A673 (cell line): Measurements from ENCODE around the gene NPC1. TPM values are rescaled to one million over a fixed set of nuclear protein-coding genes. Genes with fewer than 3 reads are reported as not detected.

ENCODE experiments used
- BruUV-seq: library from RNA; stranded (reverse); fragments of 400-500 nt; replicated peaks from 2 replicates; lab custom pipeline; 2021; lab: Mats Ljungman, UMichigan
- CTCF ChIA-PET: fragments of 300-600 bp; sonication (Branson Sonifier 250); formaldehyde crosslinking; loops from one replicate; lab custom pipeline; 2022; ENCODE audit warnings: antibody characterized with exemption; lab: Charles Lee
- POLR2A ChIA-PET: fragments of 300-600 bp; sonication (Branson Sonifier 250); formaldehyde crosslinking; loops from one replicate; lab custom pipeline; 2022; ENCODE audit warnings: antibody characterized with exemption; ENCODE audit not compliant: low non-redundant PET; lab: Charles Lee
- DNase-seq: peaks from one replicate; pipeline ENCODE4 v3.0.0-alpha.2; 2015; ENCODE audit warnings: low spot score
- H3K27ac ChIP-seq: fragments of 200-600 bp; sonication (generic); 2 replicates; pipeline ENCODE4 v1.5.1; 2016; ENCODE audit warnings: mixed run types, low read depth, mild to moderate bottlenecking, mixed read lengths, antibody characterized with exemption, low read length; ENCODE audit not compliant: poor library complexity, severe bottlenecking
- H3K27me3 ChIP-seq: fragments of 200-600 bp; sonication (generic); replicated peaks from 2 replicates; pipeline ENCODE4 v1.6.1; 2017; ENCODE audit warnings: mixed run types, low read depth, mild to moderate bottlenecking, mixed read lengths, antibody characterized with exemption, low read length; ENCODE audit not compliant: insufficient read depth, poor library complexity
- H3K36me3 ChIP-seq: fragments of 200-600 bp; sonication (generic); 2 replicates; pipeline ENCODE4 v1.6.1; 2016; ENCODE audit warnings: mixed run types, mild to moderate bottlenecking, mixed read lengths, antibody characterized with exemption, low read length; ENCODE audit not compliant: insufficient read depth, poor library complexity, severe bottlenecking
- H3K4me1 ChIP-seq: fragments of 200-600 bp; sonication (generic); 2 replicates; pipeline ENCODE4 v1.6.1; 2017; ENCODE audit warnings: mixed run types, mild to moderate bottlenecking, mixed read lengths, antibody characterized with exemption, low read length; ENCODE audit not compliant: insufficient read depth, poor library complexity, severe bottlenecking
- H3K4me3 ChIP-seq: fragments of 200-600 bp; sonication (generic); 2 replicates; pipeline ENCODE4 v1.5.1; 2016; ENCODE audit warnings: low read depth, mixed run types, mild to moderate bottlenecking, mixed read lengths, low read length; ENCODE audit not compliant: poor library complexity, severe bottlenecking
- H3K9me3 ChIP-seq: fragments of 200-600 bp; sonication (generic); 2 replicates; pipeline ENCODE4 v1.6.1; 2016; ENCODE audit warnings: mixed run types, low read depth, mild to moderate bottlenecking, mixed read lengths, antibody characterized with exemption, low read length; ENCODE audit not compliant: poor library complexity, severe bottlenecking
- EZH2 ChIP-seq: fragments of 200-600 bp; sonication (generic); IDR thresholded peaks from 2 replicates; pipeline ENCODE4 v1.6.1; 2017; ENCODE audit warnings: borderline replicate concordance, low read depth, mild to moderate bottlenecking, mixed read lengths, antibody characterized with exemption, low read length; ENCODE audit not compliant: poor library complexity, severe bottlenecking
- intact Hi-C: fragments of 100-400 bp; cut with micrococcal nuclease; formaldehyde crosslinking; loops from one replicate; pipeline ENCODE4 v1.10.0; 2022; ENCODE audit not compliant: unreplicated experiment
- total RNA-seq: library from RNA; stranded (reverse); gene quantifications from 2 replicates; pipeline ENCODE4 v1.2.3, GENCODE V29; 2021
- TF ChIP-seq, protein P1 (sequence below): fragments of 300-800, 200-600 bp; sonication (generic); conservative IDR thresholded peaks from 2 replicates; pipeline ENCODE4 v1.5.1; 2017; ENCODE audit warnings: low read depth, mild to moderate bottlenecking, antibody characterized with exemption, low read length, moderate library complexity, mixed read lengths

Gene NPC1
- total RNA-seq, 1 experiment from 2014 or later: 53.0 TPM

DNA sequence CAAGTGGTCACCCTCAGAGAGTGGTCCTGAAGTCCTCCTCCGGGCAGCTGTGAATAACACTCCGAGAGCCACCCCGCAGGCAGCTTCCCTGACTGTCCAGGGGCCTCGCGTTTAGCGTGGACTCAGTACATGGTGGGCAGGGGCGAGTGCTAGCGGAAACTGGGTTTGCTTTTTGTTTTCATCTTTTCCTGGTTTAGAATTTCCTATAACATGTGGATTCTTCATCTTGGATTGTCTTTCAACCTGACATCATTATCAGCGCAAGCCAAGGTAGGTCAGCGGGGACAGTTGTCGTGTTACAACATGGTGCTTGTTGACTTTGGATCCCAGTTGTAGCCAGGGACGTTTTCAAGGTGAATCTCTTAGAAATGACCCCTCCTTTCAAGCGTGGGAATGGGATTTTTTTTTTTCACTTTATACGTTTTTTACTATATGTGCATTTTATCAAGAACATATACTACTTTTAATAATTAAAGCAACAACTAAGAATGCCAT, 62.0 kb downstream of the NPC1 start:
- Histone ChIP-seq H3K9me3 (no peaks in the 10 kb centered on the region), H3K27ac (no peak overlapping the region), H3K27me3 (no peaks in the 10 kb centered on the region), H3K36me3 (peaks cover 58% of the 10 kb centered on the region), H3K4me1 (no peaks in the 10 kb centered on the region), H3K4me3 (no peak overlapping the region)
- no peak for DNase-seq
- ChIA-PET CTCF (no interaction called here), POLR2A (no interaction called here)
- TSS peak; percentile 4 for BruUV-seq
- intact Hi-C loops: no loop called here
- TF ChIP-seq EZH2: no peak
- TF ChIP-seq, protein P1, sequence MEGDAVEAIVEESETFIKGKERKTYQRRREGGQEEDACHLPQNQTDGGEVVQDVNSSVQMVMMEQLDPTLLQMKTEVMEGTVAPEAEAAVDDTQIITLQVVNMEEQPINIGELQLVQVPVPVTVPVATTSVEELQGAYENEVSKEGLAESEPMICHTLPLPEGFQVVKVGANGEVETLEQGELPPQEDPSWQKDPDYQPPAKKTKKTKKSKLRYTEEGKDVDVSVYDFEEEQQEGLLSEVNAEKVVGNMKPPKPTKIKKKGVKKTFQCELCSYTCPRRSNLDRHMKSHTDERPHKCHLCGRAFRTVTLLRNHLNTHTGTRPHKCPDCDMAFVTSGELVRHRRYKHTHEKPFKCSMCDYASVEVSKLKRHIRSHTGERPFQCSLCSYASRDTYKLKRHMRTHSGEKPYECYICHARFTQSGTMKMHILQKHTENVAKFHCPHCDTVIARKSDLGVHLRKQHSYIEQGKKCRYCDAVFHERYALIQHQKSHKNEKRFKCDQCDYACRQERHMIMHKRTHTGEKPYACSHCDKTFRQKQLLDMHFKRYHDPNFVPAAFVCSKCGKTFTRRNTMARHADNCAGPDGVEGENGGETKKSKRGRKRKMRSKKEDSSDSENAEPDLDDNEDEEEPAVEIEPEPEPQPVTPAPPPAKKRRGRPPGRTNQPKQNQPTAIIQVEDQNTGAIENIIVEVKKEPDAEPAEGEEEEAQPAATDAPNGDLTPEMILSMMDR: no peak

DNA sequence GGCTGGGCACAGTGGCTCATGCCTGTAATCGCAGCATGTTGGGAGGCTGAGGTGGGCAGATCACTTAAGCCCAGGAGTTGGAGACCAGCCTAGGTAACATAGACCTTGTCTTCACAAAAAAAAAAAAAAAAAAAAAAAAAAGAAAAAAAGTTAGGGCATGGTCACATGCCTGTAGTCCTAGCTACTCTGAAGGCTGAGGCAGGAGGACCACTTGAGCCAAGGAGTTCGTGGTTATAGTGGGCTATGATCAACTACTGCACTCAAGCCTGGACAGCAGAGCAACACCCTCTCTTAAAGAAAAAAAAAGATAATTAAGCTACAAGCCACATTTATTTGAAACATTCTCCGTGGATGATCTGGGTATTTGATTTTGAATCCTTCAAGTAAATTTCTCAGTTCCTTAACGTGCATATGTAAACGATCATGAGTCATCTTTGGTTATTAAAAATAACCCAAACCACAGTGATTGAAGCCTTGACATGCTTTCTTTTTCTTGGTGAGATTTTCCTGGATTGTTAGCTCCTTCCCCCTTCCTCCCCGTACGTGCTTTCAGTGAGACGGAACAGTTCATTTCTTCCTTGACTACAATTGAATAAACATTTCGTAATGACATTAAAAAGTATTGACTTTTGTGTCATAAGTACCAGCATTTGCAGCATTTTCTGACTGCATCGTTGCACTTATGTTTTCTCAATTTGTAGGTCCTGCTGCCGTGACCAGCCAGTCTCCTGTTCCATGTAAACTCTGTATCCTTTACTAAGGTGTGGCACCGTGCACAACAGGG, 62.7 kb downstream of the NPC1 start:
- Histone ChIP-seq H3K4me3 (no peak overlapping the region), H3K9me3 (no peaks in the 10 kb centered on the region), H3K27ac (no peak overlapping the region), H3K36me3 (peaks cover 57% of the 10 kb centered on the region), H3K27me3 (no peaks in the 10 kb centered on the region), H3K4me1 (no peaks in the 10 kb centered on the region)
- TF ChIP-seq, protein P1: no peak
- TF ChIP-seq EZH2: no peak
- intact Hi-C loops: no loop called here
- ChIA-PET CTCF (no interaction called here), POLR2A (no interaction called here)
- no TSS peak for BruUV-seq
- DNase-seq: no peak

DNA sequence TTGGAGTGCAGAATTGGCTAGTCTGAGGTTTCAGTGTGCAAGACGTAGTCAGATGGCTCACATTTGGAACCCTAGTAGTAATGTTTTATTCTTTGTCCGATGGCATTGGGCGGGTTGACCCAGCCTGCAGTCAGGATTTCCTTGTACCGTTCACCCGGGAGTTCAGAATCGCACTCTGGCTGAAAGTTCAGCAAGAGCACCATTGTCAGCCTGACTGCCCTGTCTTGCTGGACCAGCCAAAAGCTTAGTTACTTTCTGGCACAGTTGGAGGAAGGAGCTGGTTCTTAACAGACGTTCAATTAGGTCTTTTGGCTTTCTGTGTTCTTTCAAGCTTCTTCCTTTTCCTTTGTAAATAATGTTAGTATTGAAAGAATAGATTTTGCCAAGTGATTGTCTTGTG, 64.4 kb downstream of the NPC1 start:
- BruUV-seq: no TSS peak
- peaks cover 53% of the 10 kb centered on the region for H3K36me3 ChIP-seq
- H3K27ac ChIP-seq: no peak overlapping the region
- no peak overlapping the region for H3K4me3 ChIP-seq
- POLR2A ChIA-PET: no interaction called here
- no peak for DNase-seq
- no peaks in the 10 kb centered on the region for H3K9me3 ChIP-seq
- CTCF ChIA-PET: no interaction called here
- TF ChIP-seq, protein P1: no peak
- TF ChIP-seq EZH2: no peak
- no peaks in the 10 kb centered on the region for H3K4me1 ChIP-seq
- no peaks in the 10 kb centered on the region for H3K27me3 ChIP-seq
- intact Hi-C loops: no loop called here
